AG09319 (cell line): ENCODE measurements around the gene GUCY2C.
A peak's percentile ranks its signal among the peaks of the same experiment; 100 is the strongest.

Experiments used
- DNase-seq: peaks from one replicate; pipeline ENCODE4 v3.0.0-alpha.2; 2010; ENCODE audit warnings: low read depth; ENCODE audit errors: extremely low read depth
- TF ChIP-seq, protein P1 (sequence below): IDR thresholded peaks from 2 replicates; pipeline ENCODE4 v1.5.1; 2011; ENCODE audit warnings: low read depth, mild to moderate bottlenecking, inconsistent platforms, low read length, moderate library complexity

The GUCY2C gene

DNA sequence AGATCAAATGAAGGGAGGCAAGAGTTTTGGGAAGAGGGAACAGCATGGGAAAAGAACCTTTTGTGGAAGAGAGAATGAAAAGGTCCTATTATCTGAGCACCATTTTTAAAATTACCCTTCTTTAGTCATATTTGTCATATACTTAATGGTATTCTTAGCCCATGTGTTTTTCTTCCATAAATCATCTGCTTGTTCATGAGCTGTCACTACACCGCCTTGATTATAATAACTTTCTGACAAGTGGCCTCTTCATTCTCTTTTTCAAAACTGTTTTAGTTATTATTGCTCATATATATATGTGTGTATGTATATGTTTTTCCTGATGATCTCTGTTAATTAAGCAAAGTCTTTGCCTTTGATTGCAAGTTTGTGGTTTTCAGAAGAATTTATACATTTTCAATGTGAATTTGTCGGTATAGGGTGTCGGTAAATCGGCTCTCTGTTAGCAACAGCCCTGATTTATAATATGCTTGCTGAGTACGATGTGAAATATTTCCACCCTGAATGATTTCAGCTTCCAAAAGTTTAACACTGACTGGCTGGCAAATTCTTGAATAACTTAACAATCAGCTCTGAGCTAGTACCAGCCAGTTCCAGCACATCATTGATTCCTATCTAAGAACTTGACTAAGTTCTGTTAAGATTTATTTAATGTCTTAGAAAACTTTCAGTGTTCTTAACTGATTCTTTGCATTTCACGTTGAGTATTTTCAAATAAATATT lies 49.2 kb downstream of the GUCY2C start:
- DNase-seq, result no peak

GRCh38 chr12:14643251-14643650 lies 53.1 kb downstream of the GUCY2C start:
- DNase-seq, result no peak
- TF ChIP-seq, protein P1, sequence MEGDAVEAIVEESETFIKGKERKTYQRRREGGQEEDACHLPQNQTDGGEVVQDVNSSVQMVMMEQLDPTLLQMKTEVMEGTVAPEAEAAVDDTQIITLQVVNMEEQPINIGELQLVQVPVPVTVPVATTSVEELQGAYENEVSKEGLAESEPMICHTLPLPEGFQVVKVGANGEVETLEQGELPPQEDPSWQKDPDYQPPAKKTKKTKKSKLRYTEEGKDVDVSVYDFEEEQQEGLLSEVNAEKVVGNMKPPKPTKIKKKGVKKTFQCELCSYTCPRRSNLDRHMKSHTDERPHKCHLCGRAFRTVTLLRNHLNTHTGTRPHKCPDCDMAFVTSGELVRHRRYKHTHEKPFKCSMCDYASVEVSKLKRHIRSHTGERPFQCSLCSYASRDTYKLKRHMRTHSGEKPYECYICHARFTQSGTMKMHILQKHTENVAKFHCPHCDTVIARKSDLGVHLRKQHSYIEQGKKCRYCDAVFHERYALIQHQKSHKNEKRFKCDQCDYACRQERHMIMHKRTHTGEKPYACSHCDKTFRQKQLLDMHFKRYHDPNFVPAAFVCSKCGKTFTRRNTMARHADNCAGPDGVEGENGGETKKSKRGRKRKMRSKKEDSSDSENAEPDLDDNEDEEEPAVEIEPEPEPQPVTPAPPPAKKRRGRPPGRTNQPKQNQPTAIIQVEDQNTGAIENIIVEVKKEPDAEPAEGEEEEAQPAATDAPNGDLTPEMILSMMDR, result no peak

More for the DNA sequence above, 49.2 kb downstream of the GUCY2C start:
- TF ChIP-seq, protein P1, result no peak

- no peak for DNase-seq
Observed at GRCh38 chr12:14638066-14638465, 58.3 kb downstream of the GUCY2C start.

GRCh38 chr12:14635776-14636175 lies 60.6 kb downstream of the GUCY2C start:
- no peak for DNase-seq
- TF ChIP-seq, protein P1, result no peak

More at GRCh38 chr12:14638066-14638465, 58.3 kb downstream of the GUCY2C start:
- TF ChIP-seq, protein P1, result no peak

DNA sequence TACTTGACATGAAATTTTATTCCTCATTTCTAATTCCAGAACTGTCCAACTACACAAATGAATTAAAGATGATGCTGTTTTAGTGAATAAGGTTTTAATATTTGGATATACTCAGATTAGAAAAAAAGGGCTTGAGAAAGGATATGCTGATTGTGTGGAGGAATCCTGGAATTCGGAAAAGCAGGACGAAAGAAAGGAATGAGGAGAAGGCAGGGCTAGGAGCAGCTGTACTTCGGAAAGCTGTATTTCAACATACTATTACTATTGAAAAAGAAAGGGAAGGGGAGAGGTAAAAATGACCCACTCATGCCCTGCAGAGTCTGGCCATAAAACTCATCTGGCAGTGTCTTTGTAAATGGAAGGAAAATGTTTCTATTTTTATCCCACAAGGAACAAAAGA lies 65.6 kb downstream of the GUCY2C start:
- TF ChIP-seq, protein P1, result no peak
- no peak for DNase-seq

DNA sequence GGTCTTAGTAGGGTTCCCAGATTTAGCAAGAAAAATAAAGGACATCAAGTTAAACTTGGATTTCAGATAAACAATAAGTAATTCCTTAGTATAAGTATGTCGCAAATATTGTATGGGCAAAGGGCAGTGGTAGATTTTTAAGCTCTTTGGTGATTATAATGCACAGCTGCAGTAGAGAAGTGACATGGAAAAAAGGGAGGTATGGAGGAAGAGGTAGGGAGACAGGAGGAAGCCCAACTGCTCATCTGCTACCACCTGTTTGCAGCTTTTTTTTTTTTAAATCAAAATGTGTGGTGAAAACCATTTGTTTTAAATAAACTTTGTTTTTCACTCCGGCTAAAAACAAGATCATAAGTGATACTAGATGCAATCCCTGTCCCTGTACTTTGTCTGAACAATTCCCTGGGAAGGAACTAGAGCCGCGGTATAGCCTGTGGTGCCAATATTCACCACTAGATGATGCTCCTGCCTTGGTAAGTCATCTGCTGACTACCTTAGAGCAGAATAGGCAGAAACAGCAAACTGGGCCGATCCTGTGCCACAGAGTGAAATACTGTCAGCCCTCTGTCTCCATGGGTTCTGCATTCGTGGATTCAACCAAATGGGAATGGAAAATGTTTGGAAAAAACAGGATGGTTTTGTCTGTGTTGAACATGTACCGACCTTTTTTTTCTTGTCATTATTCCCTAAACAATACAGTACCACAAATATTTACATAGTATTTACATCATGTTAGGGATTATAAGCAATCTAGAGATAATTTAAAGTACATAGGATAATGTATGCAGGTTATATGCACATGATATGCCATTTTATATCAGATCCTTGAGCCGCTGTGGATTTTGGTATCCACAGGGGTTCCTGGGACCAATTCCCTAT lies 66.3 kb downstream of the GUCY2C start:
- TF ChIP-seq, protein P1, result peak; percentile 99

DNA sequence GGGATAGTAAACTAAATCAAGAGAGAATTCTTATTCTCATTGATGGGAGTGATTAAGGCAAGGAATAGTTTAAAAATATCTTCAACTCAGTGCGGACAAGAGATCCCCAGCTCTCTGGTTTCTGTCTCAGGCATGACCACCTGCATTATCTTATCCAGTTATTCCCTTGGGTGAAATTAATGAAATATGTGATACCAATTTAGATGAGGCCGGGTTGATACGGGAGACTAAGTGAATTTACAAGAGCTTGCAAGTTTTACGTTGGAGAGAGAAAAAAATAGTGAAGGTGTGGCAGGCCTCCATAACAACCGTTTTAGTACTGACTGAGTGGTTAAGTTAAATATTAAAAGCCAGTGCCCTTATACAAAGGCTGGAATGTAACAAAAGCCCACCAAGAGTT lies 67.6 kb downstream of the GUCY2C start:
- no peak for DNase-seq
- TF ChIP-seq, protein P1, result no peak

More for the DNA sequence above, 66.3 kb downstream of the GUCY2C start:
- DNase-seq, result peak; percentile 44
